H9 (cell line): ENCODE data around the gene LTBP2. TPM values are rescaled to one million over a fixed set of nuclear protein-coding genes. Genes with fewer than 3 reads are reported as not detected.

Source experiments
- total RNA-seq: library from RNA; stranded (reverse); gene quantifications from 2 replicates; pipeline ENCODE4 v1.2.1, GENCODE V29; 2021

The LTBP2 gene
- total RNA-seq, 1 experiment from 2014 or later: 0.77 TPM

Other genes starting within 250 kb of the LTBP2 start
- 0.22 and 0.33 TPM in 2 replicates for gene SYNDIG1L, start 186.0 kb downstream of the LTBP2 start, total RNA-seq
- 133 and 137 TPM in 2 replicates for gene NPC2, start 118.9 kb downstream of the LTBP2 start, total RNA-seq
- gene ISCA2, start 118.5 kb downstream of the LTBP2 start, total RNA-seq: 36.3 and 37.5 TPM in 2 replicates
- gene AREL1, start 100.8 kb upstream of the LTBP2 start, total RNA-seq: 32.2 and 34.2 TPM in 2 replicates
- 85.6 and 87.7 TPM in 2 replicates for gene FCF1, start 100.9 kb upstream of the LTBP2 start, total RNA-seq
- 75.1 and 82.2 TPM in 2 replicates for gene YLPM1, start 151.1 kb upstream of the LTBP2 start, total RNA-seq